ENCODE results near the gene POU2F2.

GRCh38 chr19:42068756-42069571 is 63.3 kb downstream of the POU2F2 start:
- TF ChIP-seq CTCF (IDR thresholded peaks at IDR 0.05): no peak
- no peak for TF ChIP-seq RAD21 (IDR thresholded peaks at IDR 0.05; ENCODE audit: low read length)
- TF ChIP-seq, protein P1, sequence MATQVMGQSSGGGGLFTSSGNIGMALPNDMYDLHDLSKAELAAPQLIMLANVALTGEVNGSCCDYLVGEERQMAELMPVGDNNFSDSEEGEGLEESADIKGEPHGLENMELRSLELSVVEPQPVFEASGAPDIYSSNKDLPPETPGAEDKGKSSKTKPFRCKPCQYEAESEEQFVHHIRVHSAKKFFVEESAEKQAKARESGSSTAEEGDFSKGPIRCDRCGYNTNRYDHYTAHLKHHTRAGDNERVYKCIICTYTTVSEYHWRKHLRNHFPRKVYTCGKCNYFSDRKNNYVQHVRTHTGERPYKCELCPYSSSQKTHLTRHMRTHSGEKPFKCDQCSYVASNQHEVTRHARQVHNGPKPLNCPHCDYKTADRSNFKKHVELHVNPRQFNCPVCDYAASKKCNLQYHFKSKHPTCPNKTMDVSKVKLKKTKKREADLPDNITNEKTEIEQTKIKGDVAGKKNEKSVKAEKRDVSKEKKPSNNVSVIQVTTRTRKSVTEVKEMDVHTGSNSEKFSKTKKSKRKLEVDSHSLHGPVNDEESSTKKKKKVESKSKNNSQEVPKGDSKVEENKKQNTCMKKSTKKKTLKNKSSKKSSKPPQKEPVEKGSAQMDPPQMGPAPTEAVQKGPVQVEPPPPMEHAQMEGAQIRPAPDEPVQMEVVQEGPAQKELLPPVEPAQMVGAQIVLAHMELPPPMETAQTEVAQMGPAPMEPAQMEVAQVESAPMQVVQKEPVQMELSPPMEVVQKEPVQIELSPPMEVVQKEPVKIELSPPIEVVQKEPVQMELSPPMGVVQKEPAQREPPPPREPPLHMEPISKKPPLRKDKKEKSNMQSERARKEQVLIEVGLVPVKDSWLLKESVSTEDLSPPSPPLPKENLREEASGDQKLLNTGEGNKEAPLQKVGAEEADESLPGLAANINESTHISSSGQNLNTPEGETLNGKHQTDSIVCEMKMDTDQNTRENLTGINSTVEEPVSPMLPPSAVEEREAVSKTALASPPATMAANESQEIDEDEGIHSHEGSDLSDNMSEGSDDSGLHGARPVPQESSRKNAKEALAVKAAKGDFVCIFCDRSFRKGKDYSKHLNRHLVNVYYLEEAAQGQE (IDR thresholded peaks at IDR 0.05; ENCODE audit: low read depth, low read length): no peak
- TF ChIP-seq RFX5 (IDR thresholded peaks at IDR 0.05; ENCODE audit: low read length): no peak
- no peak for TF ChIP-seq GABPA (IDR thresholded peaks at IDR 0.05; ENCODE audit: low read depth)
- TF ChIP-seq EZH2phosphoT487 (IDR thresholded peaks at IDR 0.05; ENCODE audit: borderline replicate concordance, low read depth): no peak
- TF ChIP-seq CHD2 (IDR thresholded peaks at IDR 0.05; ENCODE audit: low read length, partially characterized antibody): no peak
- TF ChIP-seq EP300 (IDR thresholded peaks at IDR 0.05; ENCODE audit: borderline replicate concordance in 1 of 2, low read depth in 1 of 2, low read length in 1 of 2): no peak
- no peak for TF ChIP-seq NFIC (IDR thresholded peaks at IDR 0.05; ENCODE audit: borderline replicate concordance)
- TF ChIP-seq TCF12 (IDR thresholded peaks at IDR 0.05): no peak

Data from SK-N-SH (cell line).